HepG2 (cell line): Measurements from ENCODE around the gene MEF2D. TPM values are rescaled to one million over a fixed set of nuclear protein-coding genes. Genes with fewer than 3 reads are reported as not detected.
A peak's percentile ranks its signal among the peaks of the same experiment; 100 is the strongest.

Experiments
- ARID3A ChIP-seq: IDR thresholded peaks from 2 replicates; pipeline ENCODE4 v1.6.1; 2012; ENCODE audit warnings: low read depth, low read length, improper control_type of control experiment
- ATM ChIP-seq: fragments of 450-650 bp; IDR thresholded peaks from 2 replicates; pipeline ENCODE4 v1.7.1; 2017; ENCODE audit warnings: mild to moderate bottlenecking, borderline replicate concordance
- CENPT ChIP-seq: sonication (generic); formaldehyde crosslinking; IDR thresholded peaks from 2 replicates; pipeline ENCODE4 v1.8.0; 2022; ENCODE audit warnings: low read depth, mild to moderate bottlenecking, moderate library complexity, missing genetic modification reagents
- DRAP1 ChIP-seq: IDR thresholded peaks from 2 replicates; pipeline ENCODE4 v1.6.1; 2016; ENCODE audit warnings: missing genetic modification reagents, missing compliant biosample characterization
- HMGA1 ChIP-seq: sonication (generic); formaldehyde crosslinking; conservative IDR thresholded peaks from 2 replicates; pipeline ENCODE4 v1.4.0; 2020; ENCODE audit warnings: missing genetic modification reagents
- MYNN ChIP-seq: sonication (generic); formaldehyde crosslinking; IDR thresholded peaks from 2 replicates; pipeline ENCODE4 v1.4.0; 2020; ENCODE audit warnings: mild to moderate bottlenecking, low read depth, missing genetic modification reagents
- NAIF1 ChIP-seq: sonication (generic); formaldehyde crosslinking; IDR thresholded peaks from 2 replicates; pipeline ENCODE4 v1.5.0; 2020; ENCODE audit warnings: mild to moderate bottlenecking, missing genetic modification reagents, borderline replicate concordance
- RBM22 ChIP-seq: fragments of 200-400 bp; formaldehyde crosslinking; optimal IDR thresholded peaks from 2 replicates; pipeline ENCODE3; 2017; ENCODE audit warnings: mild to moderate bottlenecking, low read length, moderate library complexity
- SNAPC2 ChIP-seq: sonication (generic); formaldehyde crosslinking; IDR thresholded peaks from 2 replicates; pipeline ENCODE4 v1.8.1; 2022; ENCODE audit warnings: mild to moderate bottlenecking, missing genetic modification reagents
- SOX6 ChIP-seq, 2 experiments: fragments of 450-650 bp in 1 of 2; sonication (generic) in 1 of 2; formaldehyde crosslinking in 1 of 2; IDR thresholded peaks; 2 replicates each; pipeline versions ENCODE4 v1.4.0 to v1.6.1; 2017 to 2020; ENCODE audit warnings: antibody characterized with exemption in 1 of 2, mild to moderate bottlenecking in 1 of 2, missing genetic modification reagents in 1 of 2
- TEAD2 ChIP-seq: sonication (generic); formaldehyde crosslinking; IDR thresholded peaks from 2 replicates; pipeline ENCODE4 v1.9.0; 2021; ENCODE audit warnings: missing genetic modification reagents
- THYN1 ChIP-seq: sonication (generic); formaldehyde crosslinking; IDR thresholded peaks from 2 replicates; pipeline ENCODE4 v1.8.1; 2023; ENCODE audit warnings: low read depth, mild to moderate bottlenecking, moderate library complexity, missing genetic modification reagents, borderline replicate concordance
- UBTF ChIP-seq: sonication (generic); formaldehyde crosslinking; IDR thresholded peaks from 2 replicates; pipeline ENCODE4 v1.4.0; 2020; ENCODE audit warnings: mild to moderate bottlenecking, missing genetic modification reagents
- ZBTB21 ChIP-seq: sonication (generic); formaldehyde crosslinking; IDR thresholded peaks from 2 replicates; pipeline ENCODE4 v1.4.0; 2020; ENCODE audit warnings: missing genetic modification reagents
- ZFP62 ChIP-seq: sonication (generic); formaldehyde crosslinking; IDR thresholded peaks from 2 replicates; pipeline ENCODE4 v1.4.0; 2020; ENCODE audit warnings: missing genetic modification reagents
- ZNF143 ChIP-seq: sonication (generic); formaldehyde crosslinking; IDR thresholded peaks from 2 replicates; pipeline ENCODE4 v1.4.0; 2020; ENCODE audit warnings: missing genetic modification reagents
- ZNF552 ChIP-seq: sonication (generic); formaldehyde crosslinking; IDR thresholded peaks from 2 replicates; pipeline ENCODE4 v1.9.0; 2022; ENCODE audit warnings: missing genetic modification reagents, mild to moderate bottlenecking, borderline replicate concordance
- ZNF569 ChIP-seq: sonication (generic); formaldehyde crosslinking; IDR thresholded peaks from 2 replicates; pipeline ENCODE4 v1.5.0; 2020; ENCODE audit warnings: mild to moderate bottlenecking, missing genetic modification reagents, moderate library complexity, borderline replicate concordance
- ZNF800 ChIP-seq: sonication (generic); formaldehyde crosslinking; IDR thresholded peaks from 2 replicates; pipeline ENCODE4 v1.4.0; 2020; ENCODE audit warnings: missing genetic modification reagents
- ZNF878 ChIP-seq: sonication (generic); formaldehyde crosslinking; IDR thresholded peaks from 2 replicates; pipeline ENCODE4 v1.8.1; 2023; ENCODE audit warnings: mild to moderate bottlenecking, missing genetic modification reagents, moderate library complexity
- ZSCAN20 ChIP-seq: sonication (generic); formaldehyde crosslinking; IDR thresholded peaks from 2 replicates; pipeline ENCODE4 v1.4.0; 2020; ENCODE audit warnings: missing genetic modification reagents, mild to moderate bottlenecking, borderline replicate concordance
- polyA plus RNA-seq, 8 experiments: library from polyadenylated mRNA; depleted of rRNA in 3 of 8; stranded (reverse) in 7 of 8; unstranded in 1 of 8; fragments of >200 nt; fragmentation: Illumina TruSeq in 4 of 8; extraction: Trizol in 4 of 8; gene quantifications; 2 replicates each; pipeline versions ENCODE4 v1.2.1 to v1.2.3, GENCODE V29; 2011 to 2016; ENCODE audit warnings: low read depth in 4 of 8, missing spikeins in 1 of 8, mixed read lengths in 1 of 8; ENCODE audit not compliant: insufficient read depth in 1 of 8
- total RNA-seq, 5 experiments: library from RNA; depleted of rRNA; stranded (reverse); fragments of >200 nt; fragmentation: Illumina TruSeq; extraction: Trizol; gene quantifications; 2 replicates each; pipeline ENCODE4 v1.2.3, GENCODE V29; 2016; ENCODE audit warnings: low read depth in 1 of 5

Gene MEF2D
- total and polyA plus RNA-seq, 2 of the 13 experiments (the other 11 are each of a cell fraction or from before 2014, with no cell fraction given), result 1.6 to 3.9 TPM

GRCh38 chr1:156504821-156505678 lies 4.5 kb upstream of the MEF2D start (continued):
- TF ChIP-seq HMGA1 (no peak), MYNN (0 out of 2 replicates have a peak, but pooled peaks have one; percentile 27), NAIF1 (CRISPR knock-in tag) (no peak), ZNF552 (CRISPR knock-in tag) (0 out of 2 replicates have a peak, but pooled peaks have one; percentile 50), ATM (no peak), DRAP1 (CRISPR knock-in tag) (peak; percentile 47; the same call in 1 of the 2 replicates), ZFP62 (no peak), SOX6 (IDR thresholded peaks at IDR 0.05) (no peak), SOX6 (CRISPR knock-in tag; IDR thresholded peaks at IDR 0.05) (peak; percentile 53), ZNF878 (CRISPR knock-in tag) (no peak; the same call in 1 of the 2 replicates), ZSCAN20 (CRISPR knock-in tag) (no peak), ZNF800 (CRISPR knock-in tag) (no peak), ZBTB21 (peak; percentile 90), RBM22 (no peak), ARID3A (no peak), TEAD2 (CRISPR knock-in tag) (no peak), CENPT (CRISPR knock-in tag) (no peak), UBTF (CRISPR knock-in tag) (peak; percentile 47; the same call in 1 of the 2 replicates), ZNF569 (CRISPR knock-in tag) (no peak), THYN1 (CRISPR knock-in tag) (no peak), ZNF143 (CRISPR knock-in tag) (peak; percentile 8; the same call in 1 of the 2 replicates), SNAPC2 (CRISPR knock-in tag) (no peak)
